ENCODE data around the gene FITM1.

- TF ChIP-seq CTCF (IDR thresholded peaks at IDR 0.05; ENCODE audit: low read depth, low read length, poor library complexity, severe bottlenecking) (no peak), EZH2phosphoT487 (IDR thresholded peaks at IDR 0.05; ENCODE audit: borderline replicate concordance, low read length) (no peak)
These were observed 36.3 kb upstream of the FITM1 start, which contains the start of gene PCK2 for GRCh38 chr14:24093901-24094840.

All from DOHH2 (cell line).